RWPE1 (cell line): ENCODE data around the gene NECTIN1.

Source experiments
- CTCF ChIA-PET: fragments of 350-600 bp; sonication (Branson Sonifier 250); formaldehyde crosslinking; extraction: SDS; loops from one replicate; lab custom pipeline; 2021; lab: Yijun Ruan, JAX
- POLR2A ChIA-PET: fragments of 400-600 bp; formaldehyde crosslinking; extraction: SDS; loops from one replicate; lab custom pipeline; 2020; ENCODE audit warnings: antibody characterized with exemption; ENCODE audit not compliant: low non-redundant PET; lab: Yijun Ruan, JAX
- DNase-seq: peaks from one replicate; pipeline ENCODE4 v3.0.0; 2012; ENCODE audit warnings: low spot score
- H3K27ac ChIP-seq: fragments of 450-650 bp; 2 replicates; pipeline ENCODE4 v1.5.1; 2017
- TF ChIP-seq, protein P1 (sequence below): fragments of 450-650 bp; conservative IDR thresholded peaks from 2 replicates; pipeline ENCODE4 v1.5.1; 2017; ENCODE audit warnings: low read depth, mild to moderate bottlenecking

NECTIN1 gene

DNA sequence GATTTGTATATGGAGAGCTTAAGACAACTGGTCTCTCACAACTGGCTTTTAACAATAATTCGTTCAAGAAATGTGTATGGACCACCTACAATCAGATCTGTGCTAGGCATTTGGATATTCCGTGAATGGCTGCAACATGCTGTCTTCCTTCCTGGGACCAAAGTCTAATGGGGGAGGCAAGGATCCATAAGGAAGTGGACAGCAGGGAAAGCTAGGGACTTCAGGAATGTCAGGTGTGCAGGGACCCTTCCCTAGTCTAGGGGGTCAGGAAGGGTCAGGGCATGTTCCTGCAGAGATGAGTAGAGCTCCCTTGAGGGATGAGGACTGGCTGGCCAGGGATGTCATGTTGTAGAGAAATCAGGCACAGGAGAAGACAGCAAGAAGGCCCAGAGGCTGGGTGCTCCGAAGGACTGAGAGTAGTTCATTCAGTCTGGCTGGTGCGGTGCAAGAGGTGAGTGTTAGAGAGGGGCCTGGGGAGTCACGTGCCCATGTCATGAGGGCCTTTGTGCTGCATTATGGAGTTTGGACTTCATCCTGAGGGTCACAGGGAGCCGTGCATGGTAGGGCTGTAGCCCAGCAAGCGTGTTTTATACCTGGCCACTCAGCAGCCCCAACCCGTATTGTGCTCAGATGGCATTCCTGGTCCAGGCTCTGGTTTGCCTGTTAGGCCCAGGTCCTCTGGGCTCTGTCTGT, 8.5 kb upstream of the NECTIN1 start:
- ChIA-PET CTCF (interaction anchor here (0.5 to 0.7 kb wide), 3 partner anchors 20 to 227 kb away, joined by 3 to 5 read pairs (median 3); no protein-coding TSS in a partner anchor), POLR2A (no interaction called here)
- no peak overlapping the region for H3K27ac ChIP-seq
- TF ChIP-seq, protein P1, sequence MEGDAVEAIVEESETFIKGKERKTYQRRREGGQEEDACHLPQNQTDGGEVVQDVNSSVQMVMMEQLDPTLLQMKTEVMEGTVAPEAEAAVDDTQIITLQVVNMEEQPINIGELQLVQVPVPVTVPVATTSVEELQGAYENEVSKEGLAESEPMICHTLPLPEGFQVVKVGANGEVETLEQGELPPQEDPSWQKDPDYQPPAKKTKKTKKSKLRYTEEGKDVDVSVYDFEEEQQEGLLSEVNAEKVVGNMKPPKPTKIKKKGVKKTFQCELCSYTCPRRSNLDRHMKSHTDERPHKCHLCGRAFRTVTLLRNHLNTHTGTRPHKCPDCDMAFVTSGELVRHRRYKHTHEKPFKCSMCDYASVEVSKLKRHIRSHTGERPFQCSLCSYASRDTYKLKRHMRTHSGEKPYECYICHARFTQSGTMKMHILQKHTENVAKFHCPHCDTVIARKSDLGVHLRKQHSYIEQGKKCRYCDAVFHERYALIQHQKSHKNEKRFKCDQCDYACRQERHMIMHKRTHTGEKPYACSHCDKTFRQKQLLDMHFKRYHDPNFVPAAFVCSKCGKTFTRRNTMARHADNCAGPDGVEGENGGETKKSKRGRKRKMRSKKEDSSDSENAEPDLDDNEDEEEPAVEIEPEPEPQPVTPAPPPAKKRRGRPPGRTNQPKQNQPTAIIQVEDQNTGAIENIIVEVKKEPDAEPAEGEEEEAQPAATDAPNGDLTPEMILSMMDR: no peak
- no peak for DNase-seq

DNA sequence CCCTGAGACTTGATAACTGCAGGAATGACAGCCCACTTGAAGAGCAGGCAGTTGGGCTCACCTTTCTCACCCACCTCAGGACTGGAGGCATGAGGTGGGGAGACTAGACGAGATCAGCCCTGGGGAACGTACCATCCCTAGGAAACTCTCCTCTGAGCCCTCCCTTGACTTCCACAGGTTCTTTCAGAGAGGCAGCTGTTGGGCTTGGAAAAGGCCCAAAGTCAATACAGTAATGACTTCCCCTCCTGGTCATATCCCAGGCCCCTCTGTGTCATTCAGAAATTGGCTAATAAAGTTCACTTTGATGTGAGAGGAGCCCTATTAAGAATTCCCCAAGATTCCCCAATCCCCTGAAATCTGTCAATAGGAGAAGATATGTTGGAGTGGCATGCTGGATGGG, 5.8 kb upstream of the NECTIN1 start:
- TF ChIP-seq, protein P1: no peak
- DNase-seq: no peak
- ChIA-PET POLR2A (no interaction called here), CTCF (no interaction called here)
- H3K27ac ChIP-seq: no peak overlapping the region

DNA sequence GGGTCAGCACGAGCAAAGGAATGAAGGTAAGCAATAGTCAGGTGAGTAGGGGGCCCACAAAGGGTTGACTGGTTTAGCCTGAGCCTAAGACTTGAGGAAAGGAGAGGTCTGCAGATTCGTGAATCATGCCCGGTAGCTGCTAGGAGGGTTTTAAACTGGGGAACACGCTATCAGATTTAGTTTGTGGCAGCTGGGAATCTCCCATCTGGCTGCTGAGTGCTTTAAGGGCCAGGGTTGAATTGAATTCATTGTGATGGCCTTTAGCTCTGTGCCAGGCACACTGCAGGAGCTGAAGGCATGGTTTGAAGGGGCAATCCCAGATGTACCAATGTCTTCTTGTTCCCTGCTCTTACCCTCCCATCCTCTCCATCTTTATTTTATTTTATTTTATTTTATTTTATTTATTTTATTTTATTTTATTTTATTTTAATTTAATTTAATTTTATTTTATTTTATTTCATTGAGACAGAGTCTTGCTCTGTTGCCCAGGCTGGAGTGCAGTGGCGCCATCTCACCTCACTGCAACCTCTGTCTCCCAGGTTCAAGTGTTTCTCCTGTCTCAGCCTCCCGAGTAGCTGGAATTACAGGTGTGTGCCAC, 1.9 kb upstream of the NECTIN1 start:
- POLR2A ChIA-PET: no interaction called here
- no peak overlapping the region for H3K27ac ChIP-seq
- TF ChIP-seq, protein P1: no peak
- DNase-seq: no peak
- CTCF ChIA-PET: interaction anchor here (0.6 kb wide), 2 partner anchors 104 to 792 kb away, joined by 3 to 4 read pairs; no protein-coding TSS in a partner anchor

- TF ChIP-seq, protein P1: no peak
- ChIA-PET CTCF (interaction anchor here (0.5 to 2.0 kb wide), 35 partner anchors 9 to 379 kb away, joined by 3 to 26 read pairs (median 5); no protein-coding TSS in a partner anchor), POLR2A (no interaction called here)
- H3K27ac ChIP-seq: peak overlapping the region; percentile 90
- peak; percentile 67 for DNase-seq
These were observed 1.1 kb upstream of the NECTIN1 start for GRCh38 chr11:119729951-119730613.

DNA sequence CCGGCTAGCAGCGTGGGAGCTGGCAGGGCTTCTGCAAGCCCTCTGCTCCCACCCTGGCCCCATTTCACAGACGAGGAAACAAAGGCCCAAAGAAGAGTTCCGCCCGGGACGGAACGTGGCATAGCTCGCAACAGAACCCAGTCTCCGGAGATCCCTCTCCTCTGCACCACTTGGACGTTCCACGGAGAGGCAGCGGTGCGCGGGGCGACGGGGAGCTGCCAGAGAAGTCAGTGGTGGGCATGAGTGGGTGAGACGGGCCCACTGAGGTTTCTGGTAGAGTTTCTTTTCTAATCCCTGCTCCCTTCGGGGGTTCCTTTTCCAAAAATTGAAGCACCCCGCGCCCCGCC, 554 bp upstream of the NECTIN1 start:
- DNase-seq: no peak
- POLR2A ChIA-PET: interaction anchor here (0.8 kb wide), 1 partner anchor 33 kb away, joined by 3 read pairs; no protein-coding TSS in a partner anchor
- peak overlapping the region; percentile 90 for H3K27ac ChIP-seq
- TF ChIP-seq, protein P1: peak; percentile 67
- CTCF ChIA-PET: interaction anchor here (0.5 to 2.0 kb wide), 39 partner anchors 10 to 380 kb away, joined by 3 to 26 read pairs (median 5); no protein-coding TSS in a partner anchor

DNA sequence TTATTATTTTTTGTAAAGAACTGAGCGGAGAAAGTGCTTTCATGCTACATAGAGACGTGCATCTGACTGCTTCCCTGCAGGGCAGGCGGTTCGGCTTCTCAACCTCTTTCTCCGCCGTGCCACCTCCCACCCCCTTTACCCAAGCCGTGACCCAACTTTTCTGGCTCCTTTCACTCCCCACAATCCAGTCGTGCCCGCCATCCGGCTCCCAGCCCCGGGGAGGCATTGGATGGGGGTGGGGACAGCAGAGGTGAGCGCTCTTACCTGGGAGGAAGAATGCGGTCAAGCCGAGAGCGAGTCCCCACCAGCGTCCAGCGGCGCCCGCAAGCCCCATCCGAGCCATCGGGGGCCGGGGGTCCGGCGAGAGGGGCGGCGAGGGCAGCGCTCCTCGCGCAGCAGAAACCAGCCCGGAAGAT, 781 bp downstream of the NECTIN1 start:
- no peak for DNase-seq
- TF ChIP-seq, protein P1: no peak
- peak overlapping the region; percentile 90 for H3K27ac ChIP-seq
- ChIA-PET CTCF (interaction anchor here (0.5 to 2.0 kb wide), 11 partner anchors 31 to 380 kb away, joined by 3 to 13 read pairs (median 4); no protein-coding TSS in a partner anchor), POLR2A (interaction anchor here (0.6 to 1.9 kb wide), 2 partner anchors 36 to 59 kb away, joined by 4 to 6 read pairs; no protein-coding TSS in a partner anchor)
